GM20431 (cell line): ENCODE results near the gene OCA2.
"Not testable (repeated sequence)": the region's sequence is repeated elsewhere in the genome, so short reads cannot be mapped to it uniquely, and the experiment has no call there.

Source experiments
- in situ Hi-C: fragments of 300-500 bp; cut with MseI, MboI; formaldehyde crosslinking; loops from one replicate; pipeline ENCODE4 v1.15.0; 2020; ENCODE audit warnings: low sequenced_read_pairs; ENCODE audit not compliant: unreplicated experiment

OCA2 gene

GRCh38 chr15:28098766-28099554, at the start of gene OCA2:
Gene OCA2 (minus strand): TSS chr15:28099315. CDS start chr15:28081874, 17,441 bp downstream.
- in situ Hi-C loops = no loop called here

- in situ Hi-C loops = no loop called here
Observed at GRCh38 chr15:28147801-28148200, 48.7 kb upstream of the OCA2 start.

- in situ Hi-C loops = not testable (repeated sequence)
Observed at GRCh38 chr15:28145419-28145818, 46.3 kb upstream of the OCA2 start.

GRCh38 chr15:28140062-28140461, 40.9 kb upstream of the OCA2 start:
- in situ Hi-C loops = no loop called here

GRCh38 chr15:28137408-28138039, 38.4 kb upstream of the OCA2 start:
- in situ Hi-C loops = not testable (repeated sequence)

- in situ Hi-C loops = not testable (repeated sequence)
Observed at GRCh38 chr15:28136236-28136904, 37.3 kb upstream of the OCA2 start.

- in situ Hi-C loops = no loop called here
Observed at GRCh38 chr15:28133281-28133680, 34.2 kb upstream of the OCA2 start.

GRCh38 chr15:28132524-28133275, 33.6 kb upstream of the OCA2 start:
- in situ Hi-C loops = no loop called here

GRCh38 chr15:28131946-28132345, 32.8 kb upstream of the OCA2 start:
- in situ Hi-C loops = no loop called here

- in situ Hi-C loops = no loop called here
Observed at GRCh38 chr15:28131400-28131799, 32.3 kb upstream of the OCA2 start.

GRCh38 chr15:28130651-28131050, 31.5 kb upstream of the OCA2 start:
- in situ Hi-C loops = no loop called here

GRCh38 chr15:28129231-28129848, 30.2 kb upstream of the OCA2 start:
- in situ Hi-C loops = no loop called here

- in situ Hi-C loops = no loop called here
Observed at GRCh38 chr15:28128031-28128430, 28.9 kb upstream of the OCA2 start.

GRCh38 chr15:28127036-28127435, 27.9 kb upstream of the OCA2 start:
- in situ Hi-C loops = no loop called here

GRCh38 chr15:28125673-28126651, 26.8 kb upstream of the OCA2 start:
- in situ Hi-C loops = no loop called here

GRCh38 chr15:28124841-28125240, 25.7 kb upstream of the OCA2 start:
- in situ Hi-C loops = no loop called here

- in situ Hi-C loops = no loop called here
Observed at GRCh38 chr15:28123408-28124023, 24.4 kb upstream of the OCA2 start.
